Limb (tissue), 2 donors: ENCODE data around the gene EPB42.
"Not testable (repeated sequence)": the region's sequence is repeated elsewhere in the genome, so short reads cannot be mapped to it uniquely, and the experiment has no call there.

Source experiments
- DNase-seq, 2 donors: peaks; one replicate each; pipeline ENCODE4 v3.0.0-alpha.2; 2016; ENCODE audit errors: extremely low spot score in 2 of 2

The EPB42 gene

DNA sequence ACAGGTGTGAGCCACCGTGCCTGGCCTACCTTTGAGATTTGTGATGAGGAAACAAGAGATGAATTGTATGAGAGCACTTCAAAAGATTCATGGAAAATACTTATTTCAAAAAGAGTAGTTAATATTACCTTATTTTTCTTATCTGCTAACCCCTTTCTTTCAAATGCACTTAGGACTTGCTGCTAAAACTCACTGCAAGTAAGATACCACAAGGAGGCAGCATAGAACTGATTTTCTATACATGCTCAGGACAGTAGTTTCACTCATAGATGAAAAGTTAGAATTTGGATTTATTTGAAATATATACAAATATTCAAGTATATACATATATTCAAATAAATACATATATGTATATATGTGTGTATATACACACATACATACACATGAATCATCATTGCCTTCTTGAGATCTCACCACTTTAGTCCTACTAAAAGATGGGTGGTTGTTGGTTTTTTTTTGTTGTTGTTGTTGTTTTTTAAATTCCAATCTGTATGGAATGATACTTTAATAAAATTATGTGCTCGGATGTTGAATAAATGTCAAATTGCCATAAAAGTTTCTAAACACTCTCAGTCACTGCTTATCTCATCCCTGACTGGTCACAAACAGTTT, 33.2 kb downstream of the EPB42 start:
- peak in 1 of 2 donors; percentile 75 for DNase-seq

DNA sequence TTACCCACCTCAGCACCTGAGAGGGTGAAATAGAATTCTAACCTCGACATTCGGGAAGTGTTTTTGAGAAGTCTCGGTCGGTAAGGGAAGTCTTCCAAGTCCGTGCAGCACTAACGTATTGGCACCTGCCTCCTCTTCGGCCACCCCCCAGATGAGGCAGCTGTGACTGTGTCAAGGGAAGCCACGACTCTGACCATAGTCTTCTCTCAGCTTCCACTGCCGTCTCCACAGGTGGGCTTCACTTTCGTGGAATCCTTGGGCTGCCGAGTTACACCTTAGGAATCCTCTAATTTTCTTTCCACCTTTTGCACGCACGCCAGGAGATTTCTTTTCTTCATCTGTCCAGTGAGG, 34.8 kb downstream of the EPB42 start:
- no peak for DNase-seq

DNA sequence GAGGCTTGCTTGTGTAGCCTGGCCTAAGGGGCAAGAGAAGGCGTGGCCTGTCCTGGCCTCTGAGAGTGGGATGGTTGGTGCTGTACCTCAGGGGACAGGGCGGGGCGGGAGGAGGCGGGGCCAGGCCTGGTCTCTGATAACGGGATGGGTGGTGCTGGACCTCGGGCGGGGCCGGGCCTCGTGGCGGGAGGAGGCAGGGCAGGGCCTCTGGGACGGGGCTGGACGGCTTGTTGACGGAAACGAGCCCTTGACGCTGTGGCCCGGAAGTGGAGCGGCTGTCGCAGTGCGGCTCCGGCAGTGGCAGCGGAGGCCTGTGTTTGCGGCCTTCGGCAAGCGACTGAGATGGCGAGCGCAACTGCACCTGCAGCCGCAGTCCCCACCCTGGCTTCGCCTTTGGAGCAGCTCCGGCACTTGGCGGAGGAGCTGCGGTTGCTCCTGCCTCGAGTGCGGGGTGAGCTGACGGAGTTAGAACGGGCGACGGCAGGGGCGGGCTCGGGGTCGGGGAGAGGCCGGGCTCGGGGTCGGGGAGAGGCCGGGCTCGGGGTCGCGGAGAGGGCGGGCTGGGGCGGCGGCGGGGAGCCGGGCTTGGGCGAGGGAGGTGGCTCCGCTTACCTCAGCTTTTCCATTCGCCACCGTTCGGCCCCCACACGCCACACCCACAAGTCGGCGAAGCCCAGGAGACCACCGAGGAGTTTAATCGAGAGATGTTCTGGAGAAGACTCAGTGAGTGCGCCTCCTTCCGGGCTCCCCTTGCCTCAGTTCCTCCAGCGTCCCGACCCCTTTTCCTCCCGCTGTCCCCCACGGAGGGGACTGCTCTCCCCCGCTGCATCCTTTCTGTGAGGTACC, 35.4 kb downstream of the EPB42 start, which contains the start of gene CCNDBP1:
TSS of gene CCNDBP1 (plus strand) at position 247 of the 846 bp plus-strand sequence. CDS start at position 343, 96 bp downstream.
- DNase-seq = peak; percentile 43 to 87

DNA sequence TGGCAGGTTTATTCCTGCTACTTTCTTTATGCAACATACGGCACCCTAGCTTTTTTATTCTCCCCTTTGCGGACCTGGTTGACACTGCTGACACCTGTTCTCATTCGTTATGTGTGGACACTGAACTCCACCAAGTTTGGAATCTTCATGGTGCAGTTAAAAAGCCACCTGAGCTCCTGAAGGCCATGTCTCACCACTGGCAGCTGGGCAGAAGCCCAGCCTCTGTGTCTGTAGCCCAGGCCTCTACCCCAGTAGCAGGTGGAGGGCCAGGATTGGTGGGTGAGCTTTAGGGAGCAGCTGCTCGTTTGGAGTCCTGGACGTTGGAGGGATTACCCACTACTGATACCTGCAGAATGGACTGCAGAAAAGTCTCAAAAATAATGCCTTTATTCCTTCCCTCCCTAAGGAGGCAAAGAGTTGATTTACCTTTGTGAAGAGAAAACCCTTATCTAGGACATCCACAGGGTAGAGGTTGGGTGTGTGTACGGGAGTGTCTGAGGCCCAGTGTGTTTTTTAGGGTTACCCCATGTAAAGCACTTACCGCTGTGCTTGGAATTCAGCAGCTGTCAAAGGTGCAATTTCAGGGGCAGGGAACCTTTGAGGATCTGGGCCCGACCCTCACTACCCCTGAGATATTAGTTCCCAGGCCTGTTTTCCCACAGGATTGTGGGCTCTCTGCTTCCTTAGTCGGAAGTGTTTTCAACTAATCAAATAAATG, 36.3 kb downstream of the EPB42 start:
- no peak for DNase-seq

DNA sequence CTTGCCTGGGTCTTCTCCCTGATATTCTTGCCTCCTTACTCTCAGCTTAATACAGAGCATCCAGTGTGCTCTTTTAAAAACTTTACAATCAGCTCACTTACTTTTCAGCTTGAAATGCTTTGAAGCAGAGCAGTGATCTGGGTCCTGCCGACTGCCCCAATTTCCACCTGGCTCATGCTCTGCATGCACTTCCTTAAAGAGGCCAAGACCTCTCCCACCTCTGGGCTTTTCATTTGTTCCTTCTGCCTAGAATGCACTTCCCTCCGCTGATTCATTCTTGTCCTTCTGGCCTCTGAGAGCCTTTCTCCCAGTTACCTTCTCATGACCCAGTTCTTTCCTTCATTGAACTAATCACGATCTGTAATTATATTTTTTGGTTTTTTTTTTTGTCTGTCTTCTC, 37.5 kb downstream of the EPB42 start:
- DNase-seq = no peak

DNA sequence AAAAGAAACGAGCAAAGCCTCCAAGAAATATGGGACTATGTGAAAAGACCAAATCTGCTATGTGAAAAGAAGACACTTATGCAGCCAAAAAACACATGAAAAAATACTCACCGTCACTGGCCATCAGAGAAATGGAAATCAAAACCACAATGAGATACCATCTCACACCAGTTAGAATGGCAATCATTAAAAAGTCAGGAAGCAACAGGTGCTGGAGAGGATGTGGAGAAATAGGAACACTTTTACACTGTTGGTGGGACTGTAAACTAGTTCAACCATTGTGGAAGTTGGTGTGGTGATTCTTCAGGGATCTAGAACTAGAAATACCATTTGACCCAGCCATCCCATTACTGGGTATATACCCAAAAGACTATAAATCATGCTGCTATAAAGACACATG, 43.7 kb downstream of the EPB42 start:
- DNase-seq = not testable (repeated sequence)

DNA sequence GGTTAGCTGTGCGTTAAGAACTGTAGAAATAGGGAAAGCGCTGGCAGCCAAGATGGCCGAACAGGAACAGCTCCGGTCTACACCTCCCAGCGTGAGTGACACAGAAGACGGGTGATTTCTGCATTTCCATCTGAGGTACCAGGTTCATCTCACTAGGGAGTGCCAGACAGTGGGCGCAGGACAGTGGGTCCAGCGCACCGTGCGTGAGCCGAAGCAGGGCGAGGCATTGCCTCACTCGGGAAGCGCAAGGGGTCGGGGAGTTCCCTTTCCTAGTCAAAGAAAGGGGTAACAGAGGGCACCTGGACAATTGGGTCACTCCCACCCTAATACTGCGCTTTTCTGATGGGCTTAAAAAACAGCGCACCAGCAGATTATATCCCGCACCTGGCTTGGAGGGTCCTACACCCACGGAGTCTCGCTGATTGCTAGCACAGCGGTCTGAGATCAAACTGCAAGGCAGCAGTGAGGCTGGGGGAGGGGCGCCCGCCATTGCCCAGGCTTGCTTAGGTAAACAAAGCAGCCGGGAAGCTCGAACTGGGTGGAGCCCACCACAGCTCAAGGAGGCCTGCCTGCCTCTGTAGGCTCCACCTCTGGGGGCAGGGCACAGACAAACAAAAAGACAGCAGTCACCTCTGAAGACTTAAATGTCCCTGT, 45.0 kb downstream of the EPB42 start:
- not testable (repeated sequence) for DNase-seq

DNA sequence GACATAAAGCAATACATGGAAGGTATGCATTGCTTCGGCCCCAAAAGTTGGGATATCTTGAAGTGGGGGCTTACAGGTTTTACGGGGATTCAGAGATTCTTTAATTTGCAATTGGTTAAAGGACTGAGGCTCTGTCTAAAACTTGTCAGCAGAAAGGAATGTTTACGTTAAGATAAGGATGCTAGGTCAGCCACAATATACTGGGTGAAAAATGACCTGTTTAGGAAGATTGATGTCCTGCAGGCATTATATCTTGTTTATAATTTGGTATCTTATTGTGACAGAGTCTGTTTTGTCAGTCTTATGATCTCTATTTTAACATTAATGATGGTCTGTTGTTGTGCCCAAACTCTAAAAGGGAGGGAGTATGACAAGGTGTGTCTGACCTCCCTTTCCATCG, 50.9 kb downstream of the EPB42 start:
- no peak for DNase-seq

DNA sequence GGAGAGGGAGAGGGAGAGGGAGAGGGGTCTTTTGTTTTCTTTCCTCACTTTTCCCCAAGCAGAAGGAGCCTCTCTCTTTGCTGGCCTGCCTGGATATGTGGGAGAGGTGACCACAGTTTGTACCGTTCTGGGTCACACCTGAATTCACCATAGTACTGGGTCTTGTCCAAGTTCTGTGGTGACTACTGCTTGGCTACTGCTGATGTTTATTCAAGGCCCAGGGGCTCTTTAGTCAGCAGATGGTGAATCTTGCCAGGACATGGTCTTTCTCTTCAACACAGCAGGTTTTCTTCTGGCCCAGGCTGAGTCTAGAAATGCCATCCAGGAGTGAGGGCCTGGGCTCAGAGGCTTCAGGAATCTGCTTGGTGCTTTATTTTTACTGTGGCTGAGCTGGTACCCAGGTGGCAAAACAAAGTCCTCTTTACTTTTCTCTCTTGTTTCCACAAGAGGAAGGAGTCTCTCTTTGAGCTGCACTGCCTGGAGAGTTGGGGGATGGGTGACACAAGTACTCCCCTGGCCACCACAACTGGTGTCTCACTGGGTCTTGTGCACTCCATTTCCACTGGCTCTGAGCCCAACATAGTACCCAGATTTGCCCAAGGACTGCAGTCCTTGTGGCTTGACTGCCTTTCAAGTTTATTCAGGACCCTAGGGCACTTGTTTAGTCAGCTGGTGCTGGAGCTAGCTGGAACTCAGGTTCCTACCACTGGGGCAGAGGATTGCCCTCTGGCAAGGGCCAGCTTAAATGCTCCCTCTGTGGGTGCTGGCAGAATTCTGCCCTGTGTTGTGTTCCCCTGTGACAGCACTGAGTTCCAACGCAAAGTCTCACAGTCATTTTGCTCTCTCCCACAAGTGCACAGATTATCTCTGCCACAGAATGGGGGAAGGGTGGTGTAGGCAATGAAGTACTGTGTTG, 52.4 kb downstream of the EPB42 start:
- DNase-seq = no peak

DNA sequence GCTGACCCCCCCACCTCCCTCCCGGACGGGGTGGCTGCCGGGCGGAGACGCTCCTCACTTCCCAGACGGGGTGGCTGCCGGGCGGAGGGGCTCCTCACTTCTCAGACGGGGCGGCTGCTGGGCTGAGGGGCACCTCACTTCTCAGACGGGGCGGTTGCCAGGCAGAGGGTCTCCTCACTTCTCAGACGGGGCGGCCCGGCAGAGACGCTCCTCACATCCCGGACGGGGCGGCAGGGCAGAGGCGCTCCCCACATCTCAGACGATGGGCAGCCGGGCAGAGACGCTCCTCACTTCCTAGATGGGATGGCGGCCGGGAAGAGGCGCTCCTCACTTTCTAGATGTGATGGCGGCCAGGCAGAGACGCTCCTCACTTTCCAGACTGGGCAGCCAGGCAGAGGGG, 53.6 kb downstream of the EPB42 start:
- DNase-seq = not testable (repeated sequence)

DNA sequence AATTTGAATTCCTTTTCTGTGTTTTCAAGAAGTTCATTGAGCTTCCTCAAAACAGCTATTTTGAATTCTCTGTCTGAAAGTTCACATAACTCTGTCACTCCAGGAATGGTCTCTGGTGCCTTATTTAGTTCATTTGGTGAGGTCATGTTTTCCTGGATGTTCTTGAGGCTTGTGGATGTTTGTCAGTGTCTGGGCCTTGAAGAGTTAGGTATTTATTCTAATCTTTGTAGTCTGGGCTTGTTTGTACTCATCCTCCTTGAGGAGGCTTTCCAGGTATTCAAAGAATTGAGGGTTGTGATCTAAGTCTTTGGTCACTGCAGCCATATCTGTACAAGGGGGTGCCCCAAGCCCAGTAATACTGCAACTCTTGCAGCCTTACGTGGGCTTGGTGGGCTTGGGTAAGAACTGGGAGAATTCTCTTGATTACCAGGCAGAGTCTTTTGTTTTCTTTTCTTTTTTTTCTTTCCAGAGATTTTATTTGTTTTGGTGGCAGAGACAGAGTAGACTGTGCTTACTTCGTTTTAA, 55.0 kb downstream of the EPB42 start:
- DNase-seq = no peak

DNA sequence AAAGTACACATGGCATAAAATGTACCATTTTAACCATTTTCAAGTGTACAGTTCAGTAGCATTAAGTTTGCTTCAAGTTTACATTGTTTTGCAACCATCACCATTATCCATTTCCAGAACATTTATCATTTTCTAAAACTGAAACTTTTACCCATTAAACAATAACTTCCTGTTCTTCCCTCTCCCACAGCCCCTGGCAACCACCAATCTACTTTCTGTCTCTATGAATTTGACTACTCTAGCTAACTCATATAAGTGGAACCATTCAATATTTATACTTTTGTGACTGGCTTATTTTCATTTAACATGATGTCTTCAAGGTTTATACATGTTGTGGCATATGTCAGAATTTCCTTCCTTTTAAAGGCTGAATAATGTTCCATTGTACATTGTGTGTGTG, 67.5 kb downstream of the EPB42 start:
- no peak for DNase-seq

DNA sequence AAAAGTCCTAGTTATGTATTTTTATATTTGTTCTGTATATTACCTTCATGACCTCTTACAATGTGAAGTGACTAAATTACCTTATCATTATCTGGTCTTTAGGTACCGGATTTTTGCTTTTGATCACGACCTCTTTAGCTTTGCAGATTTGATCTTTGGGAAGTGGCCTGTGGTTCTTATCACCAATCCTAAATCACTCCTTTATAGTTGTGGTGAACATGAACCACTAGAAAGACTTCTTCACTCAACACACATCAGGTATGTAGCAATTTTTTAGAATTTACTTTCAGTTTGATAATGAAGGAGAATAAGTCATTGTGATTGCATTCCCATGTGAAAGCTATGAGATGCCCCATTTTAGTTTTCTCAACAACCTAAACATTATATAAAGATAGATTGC, 69.1 kb downstream of the EPB42 start:
- no peak for DNase-seq

DNA sequence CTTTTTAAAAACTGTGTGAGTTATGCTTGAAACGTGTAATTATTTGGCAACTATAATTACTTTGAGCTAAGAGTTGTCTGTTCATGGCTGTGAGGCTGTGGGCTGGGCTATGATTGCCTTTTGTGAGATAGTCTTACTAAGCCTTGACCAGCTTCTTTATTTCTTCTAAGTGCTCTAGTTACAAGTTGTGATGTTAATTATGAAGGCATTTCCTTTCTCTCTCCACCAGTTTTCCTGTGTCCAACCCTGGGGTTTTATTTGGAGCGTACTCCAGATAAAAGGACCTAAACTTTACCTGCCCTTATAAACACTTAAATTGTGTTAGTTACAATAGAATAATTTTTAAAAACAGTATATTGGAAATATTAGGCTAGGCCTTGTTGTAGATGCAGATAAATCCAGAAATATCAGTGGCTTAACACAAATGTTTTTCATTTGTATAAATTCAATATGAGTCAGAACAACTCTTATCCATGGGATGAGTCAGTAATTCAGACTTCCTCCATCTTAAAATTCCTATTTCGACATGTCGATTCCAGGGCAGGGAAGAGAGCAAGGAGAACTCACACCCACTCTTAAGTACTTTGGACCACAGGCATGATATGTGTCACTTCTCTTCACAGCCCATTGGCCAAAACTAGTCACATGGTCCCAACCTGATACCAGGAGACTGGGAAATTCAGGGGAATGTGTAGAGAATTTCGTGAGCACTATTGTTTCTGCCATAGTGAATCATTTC, 70.5 kb downstream of the EPB42 start:
- no peak for DNase-seq
